HG03558 (cell line): ENCODE measurements around the gene OTOL1.
"Not testable (repeated sequence)": the region's sequence is repeated elsewhere in the genome, so short reads cannot be mapped to it uniquely, and the experiment has no call there.

ENCODE experiments used
- ATAC-seq: cut with Tn5 transposase; IDR thresholded peaks from one replicate; pipeline ENCODE4 v1.9.1; 2021; ENCODE audit warnings: moderate number of reproducible peaks; ENCODE audit not compliant: unreplicated experiment; ENCODE audit errors: extremely low read depth

OTOL1 gene

GRCh38 chr3:161496508-161496907 lies at the start of gene OTOL1:
TSS of gene OTOL1 (plus strand) at chr3:161496808. CDS start at chr3:161496808, 0 bp downstream.
- ATAC-seq, result no peak

DNA sequence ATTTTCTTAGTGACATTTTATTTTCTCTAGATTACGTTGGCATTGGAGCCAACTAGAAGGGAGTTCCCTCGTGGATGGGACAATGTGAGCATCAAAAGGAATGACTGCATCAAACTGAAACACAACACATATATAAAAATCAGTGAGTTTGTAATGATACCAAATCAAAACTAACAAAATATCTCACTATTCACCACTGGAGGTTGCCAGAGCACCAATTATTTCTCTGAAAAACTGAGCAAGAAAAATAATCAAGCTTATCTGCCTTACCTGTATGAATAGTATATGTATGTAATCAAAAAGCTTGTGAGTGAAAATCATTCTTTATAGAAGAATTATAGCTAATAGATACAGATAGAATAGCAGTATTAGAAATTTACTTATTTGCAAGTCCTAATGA lies 46.8 kb upstream of the OTOL1 start:
- ATAC-seq, result no peak

GRCh38 chr3:161452179-161452578 lies 44.4 kb upstream of the OTOL1 start:
- no peak for ATAC-seq

DNA sequence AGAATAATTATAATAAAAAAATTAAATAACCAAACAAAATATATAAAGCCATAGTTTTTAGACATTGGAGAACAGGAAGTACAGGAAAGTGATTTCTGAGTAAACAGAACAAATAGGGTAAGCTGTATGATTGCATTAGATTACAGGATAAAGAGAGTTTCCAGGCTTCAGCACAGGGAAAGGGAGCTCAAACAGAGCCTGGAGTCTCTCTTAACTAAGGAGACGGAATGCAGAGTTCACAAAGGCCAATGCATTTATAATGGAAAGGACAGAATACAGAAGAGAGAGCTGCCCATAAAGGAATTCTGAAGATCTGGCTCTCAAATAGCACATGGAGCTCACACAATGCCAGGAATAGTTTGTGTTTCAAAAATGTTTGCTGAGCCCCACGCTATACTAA lies 42.0 kb upstream of the OTOL1 start:
- no peak for ATAC-seq

GRCh38 chr3:161455962-161456361 lies 40.6 kb upstream of the OTOL1 start:
- ATAC-seq, result no peak

- ATAC-seq, result no peak
Observed at GRCh38 chr3:161462138-161462537, 34.5 kb upstream of the OTOL1 start.

- no peak for ATAC-seq
Observed at GRCh38 chr3:161471211-161471610, 25.4 kb upstream of the OTOL1 start.

DNA sequence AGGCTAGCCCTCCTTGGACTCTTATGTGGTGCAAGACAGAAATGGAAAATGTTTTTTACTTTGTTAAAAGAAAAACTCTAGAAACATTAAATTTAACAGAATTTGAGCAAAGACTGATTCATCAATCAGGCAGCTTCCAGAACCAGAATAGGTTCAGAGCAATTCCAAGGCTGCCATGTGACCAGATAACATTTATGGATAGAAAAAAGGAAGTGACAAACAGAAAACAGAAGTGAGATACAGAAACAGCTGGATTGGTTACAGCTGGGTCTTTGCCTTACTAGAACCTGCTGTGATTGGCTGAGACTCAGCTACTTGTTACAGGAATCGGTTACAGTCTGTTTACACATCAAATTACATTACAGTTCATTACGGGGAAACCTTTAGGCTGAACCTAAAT lies 22.5 kb upstream of the OTOL1 start:
- no peak for ATAC-seq

DNA sequence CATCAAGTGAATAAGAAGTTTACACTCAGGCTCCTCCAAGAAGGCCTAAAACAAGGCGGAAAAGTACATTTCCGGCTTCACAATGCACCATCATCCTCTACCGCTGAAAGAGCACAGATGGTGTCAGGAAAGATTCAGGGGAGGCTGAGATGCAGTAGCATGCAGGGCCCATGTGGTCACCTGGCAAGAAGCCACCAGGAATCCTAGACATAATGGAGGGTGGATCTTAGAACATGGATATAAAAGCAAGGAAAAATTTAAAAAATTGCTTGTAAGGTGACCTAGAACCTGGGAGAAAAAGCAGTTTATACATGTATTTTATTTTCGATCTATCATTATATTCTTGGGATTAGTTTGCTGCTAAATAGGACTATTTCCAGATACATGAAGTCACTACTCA lies 21.9 kb upstream of the OTOL1 start:
- ATAC-seq, result no peak

DNA sequence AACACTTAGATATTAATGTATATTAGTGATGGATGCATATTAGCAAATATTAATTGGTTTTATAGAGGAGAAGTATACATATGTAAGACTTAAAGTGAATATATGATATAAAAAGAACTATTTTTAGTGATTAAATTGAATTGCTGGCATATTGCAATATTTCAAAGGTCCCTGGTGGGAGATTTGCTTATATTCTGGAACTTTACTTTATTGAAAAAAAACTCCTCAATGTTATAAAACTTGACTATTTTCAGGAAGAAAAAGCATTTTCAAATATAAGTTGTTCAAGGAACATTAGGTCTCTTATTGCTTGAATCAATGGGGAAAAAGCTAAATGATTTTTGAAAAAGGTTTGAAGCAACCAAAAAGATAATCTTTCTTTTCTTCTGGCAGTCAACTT lies 21.4 kb upstream of the OTOL1 start:
- ATAC-seq, result no peak

DNA sequence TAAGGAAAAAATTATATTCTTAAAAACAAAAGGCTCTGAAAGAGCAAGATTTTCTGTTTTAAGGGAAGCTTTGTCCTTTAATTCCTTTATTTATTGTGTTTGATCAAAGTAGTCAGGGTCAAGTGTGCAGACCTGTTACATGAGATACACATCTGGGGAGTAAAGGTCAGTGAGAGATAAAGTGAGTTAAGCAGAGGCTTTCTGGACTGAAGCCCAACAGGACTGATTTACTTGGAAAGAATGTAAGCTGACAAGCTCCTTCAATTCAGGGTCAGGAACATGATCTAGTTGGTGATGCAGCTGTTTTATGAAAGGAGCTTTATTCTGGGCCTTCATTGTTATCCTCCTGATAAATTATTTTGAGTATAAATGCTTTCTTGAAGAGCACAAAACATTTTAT lies 20.7 kb upstream of the OTOL1 start:
- no peak for ATAC-seq

DNA sequence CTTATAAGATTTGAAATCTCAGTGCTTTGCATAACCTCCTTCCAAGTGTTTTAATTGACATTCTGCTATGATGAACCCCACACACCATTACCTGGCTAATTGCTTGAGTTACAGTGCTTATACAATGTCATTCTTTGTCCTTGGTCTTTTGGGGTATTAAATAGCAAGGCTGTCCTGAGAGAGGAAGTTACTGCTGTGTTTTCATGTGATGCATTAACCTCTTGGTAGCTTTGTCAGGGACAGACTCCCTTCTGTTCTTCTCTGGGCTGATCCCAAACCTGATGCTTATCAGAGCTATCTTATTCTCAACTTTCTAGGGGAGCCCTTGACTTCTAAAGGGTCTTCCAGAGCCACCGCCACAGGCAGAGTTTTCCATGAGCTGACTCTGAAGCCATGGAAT lies 12.4 kb upstream of the OTOL1 start:
- ATAC-seq, result no peak

GRCh38 chr3:161488284-161488683 lies 8.3 kb upstream of the OTOL1 start:
- peak; percentile 40 for ATAC-seq

GRCh38 chr3:161489395-161489794 lies 7.2 kb upstream of the OTOL1 start:
- ATAC-seq, result peak; percentile 96

DNA sequence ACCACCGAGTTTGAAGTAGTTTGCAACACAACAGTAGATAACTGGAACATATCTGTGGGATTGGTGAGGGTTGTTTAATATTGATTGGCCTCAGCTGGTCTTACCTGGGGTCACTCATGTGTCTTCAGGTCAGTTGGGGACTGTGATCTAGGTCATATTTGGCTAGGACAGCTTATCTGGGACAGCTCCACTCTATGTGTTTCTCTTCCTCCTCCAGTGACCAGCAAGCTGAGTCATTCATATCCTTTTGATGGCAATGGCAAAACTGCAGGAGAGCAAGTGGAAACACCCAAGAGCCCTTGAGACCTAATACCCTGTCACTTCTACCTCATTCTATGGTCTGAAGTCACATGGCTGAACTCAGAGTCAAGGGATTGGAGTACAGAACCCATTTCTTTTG lies 5.8 kb upstream of the OTOL1 start:
- not testable (repeated sequence) for ATAC-seq

DNA sequence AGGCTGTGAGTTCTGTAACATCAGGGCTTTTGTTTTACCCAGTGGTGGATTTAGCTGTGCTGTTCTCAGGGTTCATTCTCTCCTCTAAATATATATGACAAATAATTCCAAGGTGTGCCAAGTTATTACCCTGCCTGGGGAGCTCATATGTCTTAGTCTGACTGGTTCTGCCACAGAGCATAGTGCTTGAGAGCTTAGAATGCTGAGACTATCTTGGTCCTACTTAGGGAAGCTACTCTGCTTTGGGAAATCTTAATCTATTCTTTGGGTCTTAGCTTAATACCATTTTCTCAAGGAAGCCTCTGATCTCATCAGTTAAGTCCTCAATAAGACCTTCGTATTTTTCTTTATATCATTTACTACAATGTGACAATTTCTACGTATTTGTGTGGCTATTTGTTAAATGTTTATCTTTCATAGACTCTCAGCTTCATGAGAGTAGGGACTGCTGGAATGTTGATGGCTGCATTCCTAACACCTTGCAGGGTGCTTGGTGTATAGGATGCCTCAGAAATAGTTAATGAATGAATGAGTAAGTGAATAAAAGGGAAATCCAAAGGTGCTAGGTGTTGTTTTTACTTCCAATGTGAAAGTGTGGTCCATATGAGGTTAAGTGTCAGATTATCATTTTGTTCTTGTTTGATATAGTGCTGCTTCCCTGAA lies 1.8 kb downstream of the OTOL1 start:
- no peak for ATAC-seq

DNA sequence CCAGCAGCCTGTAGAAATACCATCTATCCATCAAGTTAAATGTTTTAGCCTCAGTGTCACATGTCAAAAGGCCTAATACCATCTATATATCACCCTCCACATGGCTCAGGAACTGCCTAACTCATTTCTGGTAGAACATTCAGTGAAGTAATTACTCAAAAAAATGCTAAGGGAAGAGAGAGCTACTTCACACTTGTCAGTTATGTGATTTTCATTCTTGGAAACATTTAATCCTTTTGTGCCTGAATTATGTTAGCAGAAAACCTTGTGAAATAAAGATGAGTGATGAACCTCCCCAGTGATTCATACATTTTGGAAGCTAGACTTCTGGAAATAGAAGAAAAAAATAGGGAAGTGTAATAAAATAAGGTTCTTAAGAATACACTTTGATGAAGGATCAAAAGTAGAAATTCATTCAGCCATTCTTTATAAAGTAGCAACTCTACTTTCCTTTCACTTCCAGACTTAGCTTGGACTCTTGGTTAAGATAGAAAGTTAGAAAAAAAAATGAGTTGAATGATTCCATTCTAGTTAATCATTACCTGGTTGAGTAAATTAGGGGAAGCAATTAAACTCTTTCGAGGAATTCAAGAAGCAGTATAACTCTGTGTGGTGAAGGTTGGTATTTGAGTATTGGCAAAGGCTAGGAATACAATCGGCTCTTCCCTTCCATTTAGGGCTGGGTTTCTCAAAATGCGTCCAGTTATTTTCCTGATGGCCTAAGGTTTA lies 3.6 kb downstream of the OTOL1 start:
- no peak for ATAC-seq

GRCh38 chr3:161503271-161503670 lies 6.7 kb downstream of the OTOL1 start:
- no peak for ATAC-seq

DNA sequence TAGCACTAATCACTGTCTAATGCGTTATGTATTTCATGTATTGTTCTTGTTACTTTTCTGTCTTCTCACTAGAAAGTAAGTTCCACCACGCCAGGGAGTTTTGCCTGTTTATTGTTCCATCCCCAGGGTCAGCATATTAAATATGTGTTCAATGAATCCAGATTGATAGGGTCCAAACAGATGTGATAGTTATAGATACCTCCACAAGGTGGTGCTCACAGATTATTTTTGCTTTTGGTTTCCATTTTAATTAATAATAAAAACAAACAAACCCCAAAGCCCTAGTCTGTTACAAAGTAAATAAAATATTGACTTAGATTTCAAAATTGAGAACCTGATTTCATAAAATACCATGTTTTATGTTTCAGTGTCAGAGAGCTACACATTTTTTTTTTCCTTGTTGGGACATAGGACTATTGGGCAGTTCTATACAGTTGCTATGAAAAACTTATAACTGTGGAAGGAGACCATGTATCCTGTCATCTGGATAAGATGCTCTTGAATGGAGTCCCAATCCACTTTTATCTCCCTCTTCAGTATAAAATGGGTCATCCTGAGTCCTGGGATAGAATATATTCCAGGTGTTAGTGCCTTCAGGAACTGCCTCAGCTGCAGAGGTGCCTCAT lies 12.4 kb downstream of the OTOL1 start:
- ATAC-seq, result peak; percentile 43

DNA sequence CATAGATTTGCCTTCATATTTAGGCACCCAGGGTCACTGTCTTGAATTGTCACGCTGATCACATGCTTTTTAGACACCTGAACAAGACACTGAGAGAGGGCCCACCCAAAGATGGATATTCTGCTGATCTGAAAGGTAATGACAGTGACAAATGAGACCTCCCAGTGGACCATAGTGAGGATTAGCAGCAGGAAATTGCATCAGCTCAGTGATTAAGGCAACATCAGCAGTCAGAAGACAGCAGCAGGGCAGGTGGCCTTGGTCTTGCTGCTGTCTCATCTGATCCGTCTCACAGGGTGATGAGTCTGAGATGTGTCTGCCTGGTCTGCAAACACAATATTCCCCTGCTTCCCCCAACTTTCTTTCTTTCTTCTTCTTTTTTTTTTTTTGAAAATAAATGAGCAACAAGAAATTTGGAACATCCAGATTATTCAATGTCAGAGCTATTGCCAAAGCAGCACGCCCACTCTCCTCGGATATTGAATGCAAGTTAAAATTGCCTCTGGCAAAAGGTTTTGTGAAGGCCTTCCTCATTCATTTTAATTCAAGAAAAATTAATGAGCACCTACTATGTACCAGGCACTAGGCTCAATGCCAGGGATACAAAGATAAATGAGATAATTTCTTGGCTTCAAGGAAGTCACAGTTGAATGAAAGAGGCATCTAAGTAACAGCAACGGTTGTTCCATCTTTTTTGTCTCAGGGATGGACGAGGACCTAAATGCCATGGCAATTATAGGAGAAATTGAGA lies 14.1 kb downstream of the OTOL1 start:
- no peak for ATAC-seq

DNA sequence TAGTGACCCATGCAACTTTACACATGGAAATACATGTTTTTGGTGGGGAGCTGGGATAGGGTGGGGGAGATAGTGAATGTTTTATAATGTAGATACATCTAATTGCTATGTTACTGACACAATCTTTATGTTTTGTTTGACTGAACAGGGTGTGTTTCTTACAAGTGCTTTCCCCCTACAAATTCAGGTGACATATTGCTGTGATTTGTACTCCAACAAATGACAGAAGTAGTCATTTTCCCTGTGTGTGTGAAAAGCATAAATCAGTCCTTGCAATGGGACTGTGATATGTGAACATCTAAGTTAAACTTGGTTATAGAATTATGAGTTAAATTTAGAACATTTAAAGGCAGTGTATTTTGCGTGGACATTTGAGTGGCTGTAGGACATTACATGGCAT lies 27.3 kb downstream of the OTOL1 start:
- no peak for ATAC-seq
